PC-3 (cell line): ENCODE data around the gene MYOZ1. TPM values are rescaled to one million over a fixed set of nuclear protein-coding genes. Genes with fewer than 3 reads are reported as not detected.
"Not testable (repeated sequence)": the region's sequence is repeated elsewhere in the genome, so short reads cannot be mapped to it uniquely, and the experiment has no call there.

ENCODE experiments used
- ATAC-seq: fragments of 200-7000 bp; cut with Tn5 transposase; 2 replicates; pipeline ENCODE4 v1.9.1; 2020; ENCODE audit warnings: mild to moderate bottlenecking, moderate library complexity
- BruUV-seq: library from RNA; stranded (reverse); fragments of 400-500 nt; replicated peaks from 2 replicates; lab custom pipeline; 2021; lab: Mats Ljungman, UMichigan
- CTCF ChIA-PET: fragments of 300-600 bp; sonication (Branson Sonifier 250); formaldehyde crosslinking; loops from one replicate; lab custom pipeline; 2022; ENCODE audit warnings: antibody characterized with exemption; lab: Charles Lee
- POLR2A ChIA-PET: fragments of 300-600 bp; sonication (Branson Sonifier 250); formaldehyde crosslinking; loops from one replicate; lab custom pipeline; 2022; ENCODE audit warnings: antibody characterized with exemption; ENCODE audit not compliant: unreplicated experiment; lab: Charles Lee
- DNase-seq: peaks from one replicate; pipeline ENCODE4 v3.0.0-alpha.2; 2015
- H2AFZ ChIP-seq: fragments of 300-600 bp; sonication (generic); 2 replicates; pipeline ENCODE4 v1.6.0; 2016; ENCODE audit warnings: antibody characterized with exemption, low read length
- H3F3A ChIP-seq: fragments of 300-600 bp; sonication (generic); one replicate; pipeline ENCODE4 v1.6.0; 2017; ENCODE audit warnings: antibody characterized with exemption, low read length, control low read depth, mild to moderate bottlenecking; ENCODE audit not compliant: unreplicated experiment
- H3K27ac ChIP-seq: fragments of 300-600 bp; sonication (generic); 2 replicates; pipeline ENCODE4 v1.5.1; 2016; ENCODE audit warnings: mild to moderate bottlenecking, low read length
- H3K27me3 ChIP-seq: fragments of 300-600 bp; sonication (generic); 2 replicates; pipeline ENCODE4 v1.6.1; 2016; ENCODE audit warnings: low read length, mixed read lengths
- H3K36me3 ChIP-seq: fragments of 300-600 bp; sonication (generic); 2 replicates; pipeline ENCODE4 v1.6.1; 2016; ENCODE audit warnings: low read depth, mixed run types, low read length, mixed read lengths
- H3K4me1 ChIP-seq: fragments of 300-600 bp; sonication (generic); 2 replicates; pipeline ENCODE4 v1.5.1; 2016; ENCODE audit warnings: low read length; ENCODE audit not compliant: insufficient read depth
- H3K4me2 ChIP-seq: fragments of 300-600 bp; sonication (generic); 2 replicates; pipeline ENCODE4 v1.6.0; 2016; ENCODE audit warnings: low read length
- H3K4me3 ChIP-seq: fragments of 300-600 bp; sonication (generic); 2 replicates; pipeline ENCODE4 v1.5.1; 2016; ENCODE audit warnings: mild to moderate bottlenecking, low read length, mixed read lengths
- H3K79me2 ChIP-seq: fragments of 300-600 bp; sonication (generic); 2 replicates; pipeline ENCODE4 v1.6.1; 2017; ENCODE audit warnings: low read length, mixed read lengths
- H3K9ac ChIP-seq: fragments of 300-600 bp; sonication (generic); 2 replicates; pipeline ENCODE4 v1.6.0; 2016; ENCODE audit warnings: mild to moderate bottlenecking, low read length
- H3K9me2 ChIP-seq: fragments of 300-600 bp; sonication (generic); replicated peaks from 2 replicates; pipeline ENCODE4 v1.6.1; 2016; ENCODE audit warnings: mixed run types, low read length, mixed read lengths
- H3K9me3 ChIP-seq: fragments of 300-600 bp; sonication (generic); 2 replicates; pipeline ENCODE4 v1.6.1; 2016; ENCODE audit warnings: low read length, mixed read lengths
- H4K20me1 ChIP-seq: fragments of 300-600 bp; sonication (generic); 2 replicates; pipeline ENCODE4 v1.6.1; 2016; ENCODE audit warnings: low read length, mixed read lengths
- EZH2 ChIP-seq: fragments of 300-600 bp; sonication (generic); IDR thresholded peaks from one replicate; pipeline ENCODE4 v1.6.1; 2017; ENCODE audit warnings: antibody characterized with exemption, mild to moderate bottlenecking, low read length; ENCODE audit not compliant: unreplicated experiment
- EZH2phosphoT487 ChIP-seq: fragments of 300-600 bp; sonication (generic); IDR thresholded peaks from 2 replicates; pipeline ENCODE4 v1.6.1; 2018; ENCODE audit warnings: mild to moderate bottlenecking, antibody characterized with exemption, low read length, borderline replicate concordance
- intact Hi-C: fragments of 100-400 bp; cut with micrococcal nuclease; formaldehyde crosslinking; loops from 2 replicates; pipeline ENCODE4 v1.9.0; 2023
- total RNA-seq: library from RNA; depleted of rRNA; stranded (reverse); fragments of >200 nt; gene quantifications from 2 replicates; pipeline ENCODE4 v1.2.3, GENCODE V29; 2014
- TF ChIP-seq, protein P1 (sequence below): fragments of 300-600 bp; sonication (generic); conservative IDR thresholded peaks from 2 replicates; pipeline ENCODE4 v1.5.1; 2017; ENCODE audit warnings: antibody characterized with exemption, low read depth, mild to moderate bottlenecking, low read length

MYOZ1 gene
- total RNA-seq, 1 experiment from 2014 or later, result not detected

- ATAC-seq, result no peak
- BruUV-seq, result no TSS peak
These were observed 18.2 kb downstream of the MYOZ1 start for GRCh38 chr10:73623056-73623455.

GRCh38 chr10:73620974-73621373, 20.3 kb downstream of the MYOZ1 start:
- H3K4me3 ChIP-seq, H3K9me2 ChIP-seq, BruUV-seq, DNase-seq, H3F3A ChIP-seq, H3K9me3 ChIP-seq, H3K4me2 ChIP-seq, H3K27ac ChIP-seq, H3K4me1 ChIP-seq, POLR2A ChIA-PET, H3K36me3 ChIP-seq, ATAC-seq, H3K27me3 ChIP-seq, H3K9ac ChIP-seq, H2AFZ ChIP-seq, H4K20me1 ChIP-seq: not testable (repeated sequence)
- CTCF ChIA-PET, result interaction anchor here (0.7 kb wide), 1 partner anchor 27 kb away, joined by 7 read pairs; no protein-coding TSS in a partner anchor
- peaks cover 34% of the 10 kb centered on the region for H3K79me2 ChIP-seq
- intact Hi-C loops, result loop anchor here (1.0 kb wide), 1 partner anchor 45 kb away; no protein-coding TSS in a partner anchor

More at GRCh38 chr10:73623056-73623455, 18.2 kb downstream of the MYOZ1 start:
- H3K27ac ChIP-seq, result no peak overlapping the region
- no peaks in the 10 kb centered on the region for H3K36me3 ChIP-seq
- DNase-seq, result no peak
- ChIA-PET CTCF (no interaction called here), POLR2A (no interaction called here)
- H2AFZ ChIP-seq, result no peak overlapping the region
- no peaks in the 10 kb centered on the region for H3K27me3 ChIP-seq
- H3K9ac ChIP-seq, result no peak overlapping the region
- intact Hi-C loops, result no loop called here
- H3K4me1 ChIP-seq, result peaks cover 14% of the 10 kb centered on the region
- TF ChIP-seq EZH2phosphoT487 (no peak), EZH2 (no peak)
- TF ChIP-seq, protein P1, sequence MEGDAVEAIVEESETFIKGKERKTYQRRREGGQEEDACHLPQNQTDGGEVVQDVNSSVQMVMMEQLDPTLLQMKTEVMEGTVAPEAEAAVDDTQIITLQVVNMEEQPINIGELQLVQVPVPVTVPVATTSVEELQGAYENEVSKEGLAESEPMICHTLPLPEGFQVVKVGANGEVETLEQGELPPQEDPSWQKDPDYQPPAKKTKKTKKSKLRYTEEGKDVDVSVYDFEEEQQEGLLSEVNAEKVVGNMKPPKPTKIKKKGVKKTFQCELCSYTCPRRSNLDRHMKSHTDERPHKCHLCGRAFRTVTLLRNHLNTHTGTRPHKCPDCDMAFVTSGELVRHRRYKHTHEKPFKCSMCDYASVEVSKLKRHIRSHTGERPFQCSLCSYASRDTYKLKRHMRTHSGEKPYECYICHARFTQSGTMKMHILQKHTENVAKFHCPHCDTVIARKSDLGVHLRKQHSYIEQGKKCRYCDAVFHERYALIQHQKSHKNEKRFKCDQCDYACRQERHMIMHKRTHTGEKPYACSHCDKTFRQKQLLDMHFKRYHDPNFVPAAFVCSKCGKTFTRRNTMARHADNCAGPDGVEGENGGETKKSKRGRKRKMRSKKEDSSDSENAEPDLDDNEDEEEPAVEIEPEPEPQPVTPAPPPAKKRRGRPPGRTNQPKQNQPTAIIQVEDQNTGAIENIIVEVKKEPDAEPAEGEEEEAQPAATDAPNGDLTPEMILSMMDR, result no peak
- H3K9me3 ChIP-seq, result no peaks in the 10 kb centered on the region
- H4K20me1 ChIP-seq, result no peaks in the 10 kb centered on the region
- no peaks in the 10 kb centered on the region for H3K9me2 ChIP-seq
- no peak overlapping the region for H3K4me2 ChIP-seq
- peaks cover 52% of the 10 kb centered on the region for H3K79me2 ChIP-seq
- no peaks in the 10 kb centered on the region for H3F3A ChIP-seq
- no peak overlapping the region for H3K4me3 ChIP-seq

DNA sequence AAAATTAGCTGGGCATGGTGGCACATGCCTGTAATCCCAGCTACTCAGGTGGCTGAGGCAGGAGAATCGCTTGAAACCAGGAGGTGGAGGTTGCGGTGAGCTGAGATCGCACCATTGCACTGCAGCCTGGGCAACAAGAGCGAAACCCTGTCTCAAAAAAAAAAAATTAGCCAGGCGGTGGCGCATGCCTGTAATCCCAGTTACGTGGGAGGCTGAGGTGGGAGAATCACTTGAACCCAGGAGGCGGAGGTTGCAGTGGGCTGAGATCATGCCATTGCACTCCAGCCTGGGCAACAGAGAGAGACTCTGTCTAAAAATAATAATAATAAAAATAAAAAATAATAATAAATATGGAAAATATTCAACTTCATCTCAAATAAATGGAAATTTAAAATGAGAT, 24.1 kb downstream of the MYOZ1 start:
- H3K9me2 ChIP-seq, H3K9ac ChIP-seq, H4K20me1 ChIP-seq, H3K4me1 ChIP-seq, ATAC-seq, intact Hi-C loops, H3K36me3 ChIP-seq, H3K27ac ChIP-seq, DNase-seq, POLR2A ChIA-PET, H3K4me2 ChIP-seq, H3K79me2 ChIP-seq, CTCF ChIA-PET, BruUV-seq, H3K27me3 ChIP-seq, H3K4me3 ChIP-seq, H3K9me3 ChIP-seq, H2AFZ ChIP-seq, H3F3A ChIP-seq: not testable (repeated sequence)

- TF ChIP-seq EZH2, result no peak
- TF ChIP-seq, protein P1, result no peak
- no peak for TF ChIP-seq EZH2phosphoT487
- intact Hi-C loops, result no loop called here
These were observed 26.6 kb downstream of the MYOZ1 start for GRCh38 chr10:73614720-73615119.

More at GRCh38 chr10:73614720-73615119, 26.6 kb downstream of the MYOZ1 start:
- H3K4me3 ChIP-seq, result no peak overlapping the region
- no peak overlapping the region for H3K4me2 ChIP-seq
- no peak overlapping the region for H3K9ac ChIP-seq
- CTCF ChIA-PET, result no interaction called here
- no peaks in the 10 kb centered on the region for H3K4me1 ChIP-seq
- BruUV-seq, result no TSS peak
- H3F3A ChIP-seq, result no peaks in the 10 kb centered on the region
- POLR2A ChIA-PET, result no interaction called here
- H2AFZ ChIP-seq, result no peak overlapping the region
- H3K9me2 ChIP-seq, result no peaks in the 10 kb centered on the region
- no peaks in the 10 kb centered on the region for H3K36me3 ChIP-seq
- no peak for DNase-seq
- H4K20me1 ChIP-seq, result no peaks in the 10 kb centered on the region
- no peak for ATAC-seq
- no peaks in the 10 kb centered on the region for H3K27me3 ChIP-seq
- H3K9me3 ChIP-seq, result no peaks in the 10 kb centered on the region
- no peak overlapping the region for H3K27ac ChIP-seq
- no peaks in the 10 kb centered on the region; the same call in 1 of the 2 replicates for H3K79me2 ChIP-seq
